GM23338 (cell line): ENCODE data around the gene BAD. TPM values are rescaled to one million over a fixed set of nuclear protein-coding genes. Genes with fewer than 3 reads are reported as not detected.

Experiments
- ATAC-seq: fragments of 200-7000 bp; cut with Tn5 transposase; 3 replicates; pipeline ENCODE4 v1.9.1; 2020
- DNase-seq: peaks from one replicate; pipeline ENCODE4 v3.0.0-alpha.2; 2015; ENCODE audit warnings: low spot score
- H2AFZ ChIP-seq: fragments of 200-600 bp; sonication (generic); 2 replicates; pipeline ENCODE4 v1.8.0; 2016; ENCODE audit warnings: antibody characterized with exemption, mild to moderate bottlenecking, moderate library complexity
- H3F3A ChIP-seq: fragments of 200-600 bp; sonication (generic); replicated peaks from 2 replicates; pipeline ENCODE4 v1.8.0; 2017; ENCODE audit warnings: antibody characterized with exemption, mixed run types, low read depth
- H3K27ac ChIP-seq: fragments of 200-600 bp; sonication (generic); 2 replicates; pipeline ENCODE4 v1.6.1; 2016; ENCODE audit warnings: low read depth
- H3K27me3 ChIP-seq: fragments of 200-600 bp; sonication (generic); 2 replicates; pipeline ENCODE4 v1.8.0; 2016; ENCODE audit warnings: mild to moderate bottlenecking, mixed run types, moderate library complexity; ENCODE audit not compliant: insufficient read depth
- H3K36me3 ChIP-seq: fragments of 200-600 bp; sonication (generic); 2 replicates; pipeline ENCODE4 v1.8.0; 2016; ENCODE audit warnings: mild to moderate bottlenecking; ENCODE audit not compliant: insufficient read depth
- H3K4me1 ChIP-seq: fragments of 200-600 bp; sonication (generic); 2 replicates; pipeline ENCODE4 v1.8.0; 2016; ENCODE audit warnings: mild to moderate bottlenecking, moderate library complexity; ENCODE audit not compliant: insufficient read depth
- H3K4me2 ChIP-seq: fragments of 200-600 bp; sonication (generic); 2 replicates; pipeline ENCODE4 v1.7.1; 2017; ENCODE audit warnings: mixed run types
- H3K4me3 ChIP-seq: fragments of 200-600 bp; sonication (generic); 2 replicates; pipeline ENCODE4 v1.6.1; 2016; ENCODE audit warnings: mixed run types
- H3K79me2 ChIP-seq: fragments of 200-600 bp; sonication (generic); replicated peaks from 2 replicates; pipeline ENCODE4 v1.8.0; 2017; ENCODE audit warnings: mild to moderate bottlenecking; ENCODE audit not compliant: insufficient read depth
- H3K9me2 ChIP-seq: fragments of 200-600 bp; sonication (generic); 2 replicates; pipeline ENCODE4 v1.8.0; 2017; ENCODE audit not compliant: insufficient read depth
- H4K20me1 ChIP-seq: fragments of 200-600 bp; sonication (generic); replicated peaks from 2 replicates; pipeline ENCODE4 v1.8.0; 2017; ENCODE audit warnings: mild to moderate bottlenecking; ENCODE audit not compliant: insufficient read depth
- H3K27ac Mint-ChIP-seq: 2 replicates; pipeline ENCODE4 v1.8.0; 2020; ENCODE audit warnings: inconsistent platforms, mild to moderate bottlenecking, moderate library complexity, mixed read lengths
- H3K27me3 Mint-ChIP-seq: 3 replicates; pipeline ENCODE4 v1.8.0; 2022; ENCODE audit warnings: low read depth, mild to moderate bottlenecking, moderate library complexity, mixed read lengths, inconsistent platforms; ENCODE audit not compliant: insufficient read depth, poor library complexity
- H3K36me3 Mint-ChIP-seq: 3 replicates; pipeline ENCODE4 v1.8.0; 2021; ENCODE audit warnings: low read depth, mild to moderate bottlenecking, inconsistent platforms, moderate library complexity, mixed read lengths
- H3K4me1 Mint-ChIP-seq: 3 replicates; pipeline ENCODE4 v1.8.0; 2020; ENCODE audit warnings: mild to moderate bottlenecking, inconsistent platforms, mixed read lengths
- H3K4me3 Mint-ChIP-seq: 3 replicates; pipeline ENCODE4 v1.8.0; 2021; ENCODE audit warnings: moderate library complexity, mild to moderate bottlenecking, inconsistent platforms, mixed read lengths
- H3K9me3 Mint-ChIP-seq: 3 replicates; pipeline ENCODE4 v1.8.0; 2020; ENCODE audit warnings: moderate library complexity, mild to moderate bottlenecking, inconsistent platforms, mixed read lengths
- CREB1 ChIP-seq: fragments of 250-450 bp; sonication (Bioruptor Pico); IDR thresholded peaks from 2 replicates; pipeline ENCODE4 v1.5.0; 2020; ENCODE audit warnings: low read depth, mild to moderate bottlenecking, moderate library complexity
- EZH2phosphoT487 ChIP-seq: fragments of 200-600 bp; sonication (generic); IDR thresholded peaks from one replicate; pipeline ENCODE4 v1.8.1; 2018; ENCODE audit warnings: antibody characterized with exemption; ENCODE audit not compliant: unreplicated experiment
- JUNB ChIP-seq: IDR thresholded peaks from one replicate; pipeline ENCODE4 v1.6.1; 2016; ENCODE audit warnings: antibody characterized with exemption; ENCODE audit not compliant: unreplicated experiment
- STAT1 ChIP-seq: IDR thresholded peaks from one replicate; pipeline ENCODE4 v1.6.1; 2016; ENCODE audit warnings: antibody characterized with exemption; ENCODE audit not compliant: unreplicated experiment
- ZNF114 ChIP-seq: fragments of 250-450 bp; sonication (Bioruptor Pico); IDR thresholded peaks from 2 replicates; pipeline ENCODE4 v1.5.0; 2020; ENCODE audit warnings: mild to moderate bottlenecking, moderate library complexity
- ZNF331 ChIP-seq: fragments of 250-450 bp; sonication (Bioruptor Pico); IDR thresholded peaks from 2 replicates; pipeline ENCODE4 v1.5.0; 2020; ENCODE audit warnings: low read depth, mild to moderate bottlenecking, moderate library complexity
- polyA plus RNA-seq: library from polyadenylated mRNA; unstranded; fragments of >200 nt; fragmentation: Nextera tagmentation; extraction: Ambion mirVana; gene quantifications from 2 replicates; pipeline ENCODE4 v1.2.1, GENCODE V29; 2016
- total RNA-seq: library from RNA; depleted of rRNA; stranded (reverse); fragments of >200 nt; shearing (Covaris generic); gene quantifications from 2 replicates; pipeline ENCODE4 v1.2.3, GENCODE V29; 2014
- TF ChIP-seq, protein P1 (sequence below): fragments of 250-450 bp; sonication (Bioruptor Pico); IDR thresholded peaks from 2 replicates; pipeline ENCODE4 v1.5.0; 2020; ENCODE audit warnings: mild to moderate bottlenecking, moderate library complexity
- TF ChIP-seq, protein P2 (sequence below), 2 experiments: fragments of 200-600 bp in 1 of 2; sonication (generic) in 1 of 2; conservative IDR thresholded peaks; 2 replicates each; pipeline versions ENCODE4 v1.5.1 to v1.6.1; 2016 to 2017; ENCODE audit warnings: antibody characterized with exemption in 2 of 2, low read depth in 2 of 2, mild to moderate bottlenecking in 2 of 2, moderate library complexity in 1 of 2
- TF ChIP-seq, protein P3 (sequence below): IDR thresholded peaks from one replicate; pipeline ENCODE4 v1.6.1; 2018; ENCODE audit warnings: antibody characterized with exemption; ENCODE audit not compliant: unreplicated experiment

Gene BAD
- total and polyA plus RNA-seq, 2 experiments from 2014 or later = 46.3 to 46.4 TPM

DNA sequence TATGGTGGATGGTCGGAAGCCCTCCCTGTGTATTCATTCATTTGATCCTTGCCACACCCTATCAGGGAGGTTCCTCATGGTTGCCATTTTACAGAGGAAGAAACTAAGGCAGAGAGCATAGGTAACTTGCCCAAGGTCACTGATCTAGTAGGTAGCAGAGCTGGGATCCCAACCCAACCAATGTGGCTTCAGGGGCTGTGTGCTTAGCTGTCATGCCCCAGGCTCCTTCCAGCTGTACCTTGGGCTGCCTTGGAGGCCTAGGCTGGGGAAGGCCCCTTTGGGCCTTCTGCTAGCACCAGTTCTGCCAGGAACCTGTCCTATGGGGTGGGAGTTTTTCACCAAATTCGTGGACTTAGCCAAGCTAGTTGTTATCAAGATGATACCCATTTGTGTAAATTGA is 8.6 kb downstream of the BAD start (continued):
- TF ChIP-seq, protein P1, sequence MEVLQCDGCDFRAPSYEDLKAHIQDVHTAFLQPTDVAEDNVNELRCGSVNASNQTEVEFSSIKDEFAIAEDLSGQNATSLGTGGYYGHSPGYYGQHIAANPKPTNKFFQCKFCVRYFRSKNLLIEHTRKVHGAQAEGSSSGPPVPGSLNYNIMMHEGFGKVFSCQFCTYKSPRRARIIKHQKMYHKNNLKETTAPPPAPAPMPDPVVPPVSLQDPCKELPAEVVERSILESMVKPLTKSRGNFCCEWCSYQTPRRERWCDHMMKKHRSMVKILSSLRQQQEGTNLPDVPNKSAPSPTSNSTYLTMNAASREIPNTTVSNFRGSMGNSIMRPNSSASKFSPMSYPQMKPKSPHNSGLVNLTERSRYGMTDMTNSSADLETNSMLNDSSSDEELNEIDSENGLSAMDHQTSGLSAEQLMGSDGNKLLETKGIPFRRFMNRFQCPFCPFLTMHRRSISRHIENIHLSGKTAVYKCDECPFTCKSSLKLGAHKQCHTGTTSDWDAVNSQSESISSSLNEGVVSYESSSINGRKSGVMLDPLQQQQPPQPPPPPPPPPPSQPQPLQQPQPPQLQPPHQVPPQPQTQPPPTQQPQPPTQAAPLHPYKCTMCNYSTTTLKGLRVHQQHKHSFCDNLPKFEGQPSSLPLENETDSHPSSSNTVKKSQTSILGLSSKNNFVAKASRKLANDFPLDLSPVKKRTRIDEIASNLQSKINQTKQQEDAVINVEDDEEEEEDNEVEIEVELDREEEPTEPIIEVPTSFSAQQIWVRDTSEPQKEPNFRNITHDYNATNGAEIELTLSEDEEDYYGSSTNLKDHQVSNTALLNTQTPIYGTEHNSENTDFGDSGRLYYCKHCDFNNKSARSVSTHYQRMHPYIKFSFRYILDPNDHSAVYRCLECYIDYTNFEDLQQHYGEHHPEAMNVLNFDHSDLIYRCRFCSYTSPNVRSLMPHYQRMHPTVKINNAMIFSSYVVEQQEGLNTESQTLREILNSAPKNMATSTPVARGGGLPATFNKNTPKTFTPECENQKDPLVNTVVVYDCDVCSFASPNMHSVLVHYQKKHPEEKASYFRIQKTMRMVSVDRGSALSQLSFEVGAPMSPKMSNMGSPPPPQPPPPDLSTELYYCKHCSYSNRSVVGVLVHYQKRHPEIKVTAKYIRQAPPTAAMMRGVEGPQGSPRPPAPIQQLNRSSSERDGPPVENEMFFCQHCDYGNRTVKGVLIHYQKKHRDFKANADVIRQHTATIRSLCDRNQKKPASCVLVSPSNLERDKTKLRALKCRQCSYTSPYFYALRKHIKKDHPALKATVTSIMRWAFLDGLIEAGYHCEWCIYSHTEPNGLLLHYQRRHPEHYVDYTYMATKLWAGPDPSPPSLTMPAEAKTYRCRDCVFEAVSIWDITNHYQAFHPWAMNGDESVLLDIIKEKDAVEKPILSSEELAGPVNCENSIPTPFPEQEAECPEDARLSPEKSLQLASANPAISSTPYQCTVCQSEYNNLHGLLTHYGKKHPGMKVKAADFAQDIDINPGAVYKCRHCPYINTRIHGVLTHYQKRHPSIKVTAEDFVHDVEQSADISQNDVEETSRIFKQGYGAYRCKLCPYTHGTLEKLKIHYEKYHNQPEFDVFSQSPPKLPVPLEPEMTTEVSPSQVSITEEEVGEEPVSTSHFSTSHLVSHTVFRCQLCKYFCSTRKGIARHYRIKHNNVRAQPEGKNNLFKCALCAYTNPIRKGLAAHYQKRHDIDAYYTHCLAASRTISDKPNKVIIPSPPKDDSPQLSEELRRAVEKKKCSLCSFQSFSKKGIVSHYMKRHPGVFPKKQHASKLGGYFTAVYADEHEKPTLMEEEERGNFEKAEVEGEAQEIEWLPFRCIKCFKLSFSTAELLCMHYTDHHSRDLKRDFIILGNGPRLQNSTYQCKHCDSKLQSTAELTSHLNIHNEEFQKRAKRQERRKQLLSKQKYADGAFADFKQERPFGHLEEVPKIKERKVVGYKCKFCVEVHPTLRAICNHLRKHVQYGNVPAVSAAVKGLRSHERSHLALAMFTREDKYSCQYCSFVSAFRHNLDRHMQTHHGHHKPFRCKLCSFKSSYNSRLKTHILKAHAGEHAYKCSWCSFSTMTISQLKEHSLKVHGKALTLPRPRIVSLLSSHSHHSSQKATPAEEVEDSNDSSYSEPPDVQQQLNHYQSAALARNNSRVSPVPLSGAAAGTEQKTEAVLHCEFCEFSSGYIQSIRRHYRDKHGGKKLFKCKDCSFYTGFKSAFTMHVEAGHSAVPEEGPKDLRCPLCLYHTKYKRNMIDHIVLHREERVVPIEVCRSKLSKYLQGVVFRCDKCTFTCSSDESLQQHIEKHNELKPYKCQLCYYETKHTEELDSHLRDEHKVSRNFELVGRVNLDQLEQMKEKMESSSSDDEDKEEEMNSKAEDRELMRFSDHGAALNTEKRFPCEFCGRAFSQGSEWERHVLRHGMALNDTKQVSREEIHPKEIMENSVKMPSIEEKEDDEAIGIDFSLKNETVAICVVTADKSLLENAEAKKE (CRISPR knock-in tag) = no peak
- TF ChIP-seq ZNF114 (CRISPR knock-in tag) (no peak), EZH2phosphoT487 (no peak), STAT1 (no peak)
- TF ChIP-seq, protein P2, sequence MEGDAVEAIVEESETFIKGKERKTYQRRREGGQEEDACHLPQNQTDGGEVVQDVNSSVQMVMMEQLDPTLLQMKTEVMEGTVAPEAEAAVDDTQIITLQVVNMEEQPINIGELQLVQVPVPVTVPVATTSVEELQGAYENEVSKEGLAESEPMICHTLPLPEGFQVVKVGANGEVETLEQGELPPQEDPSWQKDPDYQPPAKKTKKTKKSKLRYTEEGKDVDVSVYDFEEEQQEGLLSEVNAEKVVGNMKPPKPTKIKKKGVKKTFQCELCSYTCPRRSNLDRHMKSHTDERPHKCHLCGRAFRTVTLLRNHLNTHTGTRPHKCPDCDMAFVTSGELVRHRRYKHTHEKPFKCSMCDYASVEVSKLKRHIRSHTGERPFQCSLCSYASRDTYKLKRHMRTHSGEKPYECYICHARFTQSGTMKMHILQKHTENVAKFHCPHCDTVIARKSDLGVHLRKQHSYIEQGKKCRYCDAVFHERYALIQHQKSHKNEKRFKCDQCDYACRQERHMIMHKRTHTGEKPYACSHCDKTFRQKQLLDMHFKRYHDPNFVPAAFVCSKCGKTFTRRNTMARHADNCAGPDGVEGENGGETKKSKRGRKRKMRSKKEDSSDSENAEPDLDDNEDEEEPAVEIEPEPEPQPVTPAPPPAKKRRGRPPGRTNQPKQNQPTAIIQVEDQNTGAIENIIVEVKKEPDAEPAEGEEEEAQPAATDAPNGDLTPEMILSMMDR (conservative IDR thresholded peaks at IDR 0.05; ENCODE audit: low read depth in 2 of 2) = no peak

- Histone ChIP-seq H3K4me3 (no peak overlapping the region), H3K36me3 (no peaks in the 10 kb centered on the region), H3F3A (peaks cover 13% of the 10 kb centered on the region), H3K9me2 (no peaks in the 10 kb centered on the region), H3K4me1 (peaks cover 3% of the 10 kb centered on the region; the same call in 1 of the 2 replicates), H3K79me2 (no peaks in the 10 kb centered on the region), H3K27ac (no peak overlapping the region), H3K27me3 (no peaks in the 10 kb centered on the region), H2AFZ (no peak overlapping the region), H4K20me1 (no peaks in the 10 kb centered on the region; the same call in 1 of the 2 replicates), H3K4me2 (no peak overlapping the region)
- Mint-ChIP-seq H3K36me3 (no peaks in the 10 kb centered on the region; the same call in 1 of the 3 replicates), H3K4me3 (no peak overlapping the region), H3K4me1 (peaks cover 12% of the 10 kb centered on the region; the same call in 2 of the 3 replicates), H3K27me3 (peaks cover 14% of the 10 kb centered on the region), H3K9me3 (peaks cover under 1% of the 10 kb centered on the region; the same call in 1 of the 3 replicates), H3K27ac (no peak overlapping the region)
- DNase-seq (no peak), ATAC-seq (no peak)
- TF ChIP-seq ZNF331 (CRISPR knock-in tag) = no peak
- TF ChIP-seq, protein P2 (conservative IDR thresholded peaks at IDR 0.05; ENCODE audit: low read depth in 2 of 2) = no peak
- TF ChIP-seq STAT1 = no peak
- no peak for TF ChIP-seq CREB1 (CRISPR knock-in tag)
- TF ChIP-seq, protein P3, sequence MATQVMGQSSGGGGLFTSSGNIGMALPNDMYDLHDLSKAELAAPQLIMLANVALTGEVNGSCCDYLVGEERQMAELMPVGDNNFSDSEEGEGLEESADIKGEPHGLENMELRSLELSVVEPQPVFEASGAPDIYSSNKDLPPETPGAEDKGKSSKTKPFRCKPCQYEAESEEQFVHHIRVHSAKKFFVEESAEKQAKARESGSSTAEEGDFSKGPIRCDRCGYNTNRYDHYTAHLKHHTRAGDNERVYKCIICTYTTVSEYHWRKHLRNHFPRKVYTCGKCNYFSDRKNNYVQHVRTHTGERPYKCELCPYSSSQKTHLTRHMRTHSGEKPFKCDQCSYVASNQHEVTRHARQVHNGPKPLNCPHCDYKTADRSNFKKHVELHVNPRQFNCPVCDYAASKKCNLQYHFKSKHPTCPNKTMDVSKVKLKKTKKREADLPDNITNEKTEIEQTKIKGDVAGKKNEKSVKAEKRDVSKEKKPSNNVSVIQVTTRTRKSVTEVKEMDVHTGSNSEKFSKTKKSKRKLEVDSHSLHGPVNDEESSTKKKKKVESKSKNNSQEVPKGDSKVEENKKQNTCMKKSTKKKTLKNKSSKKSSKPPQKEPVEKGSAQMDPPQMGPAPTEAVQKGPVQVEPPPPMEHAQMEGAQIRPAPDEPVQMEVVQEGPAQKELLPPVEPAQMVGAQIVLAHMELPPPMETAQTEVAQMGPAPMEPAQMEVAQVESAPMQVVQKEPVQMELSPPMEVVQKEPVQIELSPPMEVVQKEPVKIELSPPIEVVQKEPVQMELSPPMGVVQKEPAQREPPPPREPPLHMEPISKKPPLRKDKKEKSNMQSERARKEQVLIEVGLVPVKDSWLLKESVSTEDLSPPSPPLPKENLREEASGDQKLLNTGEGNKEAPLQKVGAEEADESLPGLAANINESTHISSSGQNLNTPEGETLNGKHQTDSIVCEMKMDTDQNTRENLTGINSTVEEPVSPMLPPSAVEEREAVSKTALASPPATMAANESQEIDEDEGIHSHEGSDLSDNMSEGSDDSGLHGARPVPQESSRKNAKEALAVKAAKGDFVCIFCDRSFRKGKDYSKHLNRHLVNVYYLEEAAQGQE = no peak
- no peak for TF ChIP-seq ZNF114 (CRISPR knock-in tag)
- TF ChIP-seq JUNB = no peak
These were observed 9.2 kb downstream of the BAD start for GRCh38 chr11:64275031-64275800.
